K562 (cell line): ENCODE data around the gene FBN1. TPM values are rescaled to one million over a fixed set of nuclear protein-coding genes. Genes with fewer than 3 reads are reported as not detected.
A peak's percentile ranks its signal among the peaks of the same experiment; 100 is the strongest.

Source experiments
- BRD4 ChIP-seq: fragments of 200-600 bp; sonication (generic); IDR thresholded peaks from 2 replicates; pipeline ENCODE4 v1.6.1; 2017; ENCODE audit warnings: inconsistent platforms
- CGGBP1 ChIP-seq: fragments of 250-450 bp; sonication (Bioruptor Pico); IDR thresholded peaks from 2 replicates; pipeline ENCODE4 v1.9.0; 2021; ENCODE audit warnings: mild to moderate bottlenecking
- CTCF ChIP-seq, 3 experiments: IDR thresholded peaks in 2 of 3; conservative IDR thresholded peaks in 1 of 3; 2 replicates each; pipeline ENCODE4 v1.5.1; 2011 to 2012; ENCODE audit warnings: low read length in 3 of 3, mild to moderate bottlenecking in 3 of 3, control low read depth in 2 of 3, improper control_type of control experiment in 1 of 3, inconsistent platforms in 1 of 3, low read depth in 1 of 3, mixed read lengths in 1 of 3, moderate library complexity in 1 of 3; ENCODE audit not compliant: insufficient read depth in 2 of 3
- GABPA ChIP-seq: fragments of 200-800 bp; sonication (Bioruptor generic); conservative IDR thresholded peaks from 2 replicates; pipeline ENCODE4 v1.6.1; 2016; ENCODE audit warnings: low read depth, missing genetic modification characterization, missing compliant biosample characterization
- HIVEP1 ChIP-seq: fragments of 250-450 bp; sonication (Bioruptor Pico); IDR thresholded peaks from 2 replicates; pipeline ENCODE4 v1.4.0; 2020; ENCODE audit warnings: mild to moderate bottlenecking
- HNRNPUL1 ChIP-seq: fragments of 200-400 bp; formaldehyde crosslinking; IDR thresholded peaks from 2 replicates; pipeline ENCODE4 v1.6.1; 2017; ENCODE audit warnings: low read length
- ILK ChIP-seq: fragments of 450-650 bp; IDR thresholded peaks from 2 replicates; pipeline ENCODE4 v1.6.1; 2016; ENCODE audit warnings: missing genetic modification characterization, low read depth, mild to moderate bottlenecking, missing compliant biosample characterization, moderate library complexity, borderline replicate concordance
- MECOM ChIP-seq: fragments of 250-450 bp; sonication (Bioruptor Pico); IDR thresholded peaks from 2 replicates; pipeline ENCODE4 v1.8.0; 2022; ENCODE audit warnings: inconsistent platforms
- MTA3 ChIP-seq: fragments of 450-650 bp; formaldehyde crosslinking; IDR thresholded peaks from 2 replicates; pipeline ENCODE4 v1.6.1; 2017; ENCODE audit warnings: mild to moderate bottlenecking, borderline replicate concordance
- MYNN ChIP-seq, 2 experiments: sonication (generic); formaldehyde crosslinking in 1 of 2; IDR thresholded peaks; 2 replicates each; pipeline versions ENCODE4 v1.5.0 to v1.6.1; 2016 to 2020; ENCODE audit warnings: antibody characterized with exemption in 1 of 2, missing genetic modification reagents in 1 of 2
- PREB ChIP-seq: sonication (generic); formaldehyde crosslinking; IDR thresholded peaks from 2 replicates; pipeline ENCODE4 v1.8.1; 2023; ENCODE audit warnings: mild to moderate bottlenecking, missing genetic modification reagents
- RFX5 ChIP-seq: IDR thresholded peaks from 2 replicates; pipeline ENCODE4 v1.6.1; 2011; ENCODE audit warnings: low read depth, mild to moderate bottlenecking, improper control_type of control experiment, low read length
- SMAD2 ChIP-seq: fragments of 150-350 bp; IDR thresholded peaks from 2 replicates; pipeline ENCODE4 v1.6.1; 2014; ENCODE audit warnings: low read depth, mild to moderate bottlenecking, low read length
- SREBF2 ChIP-seq: sonication (generic); formaldehyde crosslinking; IDR thresholded peaks from 2 replicates; pipeline ENCODE4 v1.4.0; 2020; ENCODE audit warnings: mild to moderate bottlenecking, missing genetic modification reagents
- TEAD2 ChIP-seq: fragments of 450-650 bp; IDR thresholded peaks from 2 replicates; pipeline ENCODE4 v1.6.1; 2016; ENCODE audit warnings: missing genetic modification characterization, control low read depth, missing compliant biosample characterization
- ZBTB43 ChIP-seq: sonication (generic); formaldehyde crosslinking; IDR thresholded peaks from 2 replicates; pipeline ENCODE4 v1.8.0; 2023; ENCODE audit warnings: mild to moderate bottlenecking, missing genetic modification reagents
- ZBTB8A ChIP-seq: fragments of 450-650 bp; IDR thresholded peaks from 2 replicates; pipeline ENCODE4 v1.6.1; 2018; ENCODE audit warnings: mild to moderate bottlenecking, moderate library complexity; ENCODE audit not compliant: partially characterized antibody
- ZNF324 ChIP-seq: fragments of 250-450 bp; sonication (Bioruptor Pico); IDR thresholded peaks from 2 replicates; pipeline ENCODE4 v1.4.0; 2020; ENCODE audit warnings: mild to moderate bottlenecking
- ZNF785 ChIP-seq: fragments of 250-450 bp; sonication (Bioruptor Pico); IDR thresholded peaks from 2 replicates; pipeline ENCODE4 v1.4.0; 2020; ENCODE audit warnings: mild to moderate bottlenecking
- polyA plus RNA-seq, 8 experiments: library from polyadenylated mRNA; depleted of rRNA in 4 of 8; stranded (reverse) in 5 of 8; unstranded in 3 of 8; fragments of >200 nt; fragmentation: Nextera tagmentation in 2 of 8; fragmentation: Illumina TruSeq in 1 of 8; extraction: Ambion mirVana in 2 of 8; extraction: Trizol in 1 of 8; gene quantifications; 2 replicates each; pipeline versions ENCODE4 v1.2.1 to v1.2.3, GENCODE V29; 2011 to 2014; ENCODE audit warnings: inconsistent platforms in 1 of 8, missing spikeins in 1 of 8
- total RNA-seq, 7 experiments: library from RNA; depleted of rRNA in 6 of 7; stranded (reverse); fragments of >200 nt in 6 of 7; fragmentation: Illumina TruSeq in 2 of 7; extraction: Trizol in 2 of 7; gene quantifications; 2 replicates each; pipeline versions ENCODE4 v1.2.1 to v1.2.3, GENCODE V29; 2011 to 2021; ENCODE audit warnings: low replicate concordance in 1 of 7

FBN1 gene
- total and polyA plus RNA-seq, 9 of the 15 experiments (the other 6 are each of a cell fraction or from before 2014, with no cell fraction given) = 0.15 to 1.2 (median 0.60) TPM

GRCh38 chr15:48579945-48580671 is 65.4 kb downstream of the FBN1 start (continued):
- no peak for TF ChIP-seq SMAD2
- no peak for TF ChIP-seq SREBF2 (CRISPR knock-in tag)
- TF ChIP-seq ILK = no peak
- 0 out of 2 replicates have a peak, but pooled peaks have one; percentile 47 for TF ChIP-seq MTA3
- TF ChIP-seq ZBTB43 (CRISPR knock-in tag) = no peak
- no peak for TF ChIP-seq ZNF324 (CRISPR knock-in tag)
- 0 out of 2 replicates have a peak, but pooled peaks have one; percentile 42 for TF ChIP-seq MECOM
- TF ChIP-seq ZNF785 (CRISPR knock-in tag) = no peak
- TF ChIP-seq MYNN (IDR thresholded peaks at IDR 0.05) = peak; percentile 71
- TF ChIP-seq MYNN (CRISPR knock-in tag; IDR thresholded peaks at IDR 0.05) = no peak
- TF ChIP-seq HIVEP1 (CRISPR knock-in tag) = no peak
- no peak for TF ChIP-seq HNRNPUL1
- TF ChIP-seq GABPA = no peak
- no peak for TF ChIP-seq RFX5
- TF ChIP-seq TEAD2 (tag) = no peak
- TF ChIP-seq CTCF (IDR thresholded peaks at IDR 0.05 in 2 of 3, conservative IDR thresholded peaks at IDR 0.05 in 1 of 3; ENCODE audit: insufficient read depth in 2 of 3, low read depth in 1 of 3, low read length in 3 of 3) = peak in 1 of 3 experiments; percentile 1; a peak in 1 of 6 replicates
- no peak for TF ChIP-seq PREB
- TF ChIP-seq ZBTB8A = no peak
- no peak for TF ChIP-seq BRD4
- TF ChIP-seq CGGBP1 = no peak
